KMS-11 (cell line): ENCODE results near the gene HTRA1.

Source experiments
- H2AFZ ChIP-seq: fragments of 200-600 bp; sonication (generic); 2 replicates; pipeline ENCODE4 v1.6.1; 2016; ENCODE audit warnings: antibody characterized with exemption, mixed run types, low read depth
- H3K27ac ChIP-seq: fragments of 200-600 bp; sonication (generic); 2 replicates; pipeline ENCODE4 v1.6.1; 2016; ENCODE audit warnings: mild to moderate bottlenecking, mixed run types
- H3K27me3 ChIP-seq: fragments of 200-600 bp; sonication (generic); 2 replicates; pipeline ENCODE4 v1.6.1; 2017; ENCODE audit warnings: mild to moderate bottlenecking, low read depth, mixed run types, moderate library complexity; ENCODE audit not compliant: insufficient read depth
- H3K36me3 ChIP-seq: fragments of 200-600 bp; sonication (generic); 2 replicates; pipeline ENCODE4 v1.6.1; 2017; ENCODE audit warnings: mild to moderate bottlenecking, mixed run types; ENCODE audit not compliant: insufficient read depth
- H3K4me1 ChIP-seq: fragments of 200-600 bp; sonication (generic); 2 replicates; pipeline ENCODE4 v1.6.1; 2016; ENCODE audit warnings: mild to moderate bottlenecking, low read depth, mixed run types; ENCODE audit not compliant: poor library complexity, severe bottlenecking
- H3K4me2 ChIP-seq: fragments of 200-600 bp; sonication (generic); 2 replicates; pipeline ENCODE4 v1.7.0; 2016; ENCODE audit warnings: mild to moderate bottlenecking, mixed run types
- H3K4me3 ChIP-seq: fragments of 200-600 bp; sonication (generic); IDR thresholded peaks from 2 replicates; pipeline ENCODE4 v1.6.1; 2017; ENCODE audit warnings: low read depth, low read length, mixed read lengths; ENCODE audit not compliant: insufficient read depth
- H3K79me2 ChIP-seq: fragments of 200-600 bp; sonication (generic); 2 replicates; pipeline ENCODE4 v1.6.1; 2016; ENCODE audit warnings: low read depth, mixed run types; ENCODE audit not compliant: insufficient read depth
- H3K9ac ChIP-seq: fragments of 200-600 bp; sonication (generic); 2 replicates; pipeline ENCODE4 v1.6.1; 2016; ENCODE audit warnings: mild to moderate bottlenecking, mixed run types
- H4K20me1 ChIP-seq: fragments of 200-600 bp; sonication (generic); 2 replicates; pipeline ENCODE4 v1.6.1; 2016; ENCODE audit warnings: mild to moderate bottlenecking, mixed run types; ENCODE audit not compliant: insufficient read depth
- CTCF ChIP-seq: fragments of 200-600 bp; sonication (generic); conservative IDR thresholded peaks from 2 replicates; pipeline ENCODE4 v1.6.1; 2017; ENCODE audit warnings: low read depth, mild to moderate bottlenecking, antibody characterized with exemption, low read length, moderate library complexity, mixed read lengths

The HTRA1 gene

GRCh38 chr10:122446668-122447423 is 14.5 kb upstream of the HTRA1 start:
- H4K20me1 ChIP-seq: no peaks in the 10 kb centered on the region
- no peak overlapping the region for H3K4me3 ChIP-seq
- H3K27ac ChIP-seq: no peak overlapping the region
- no peaks in the 10 kb centered on the region for H3K4me1 ChIP-seq
- H3K4me2 ChIP-seq: no peak overlapping the region
- TF ChIP-seq CTCF: no peak
- no peaks in the 10 kb centered on the region for H3K36me3 ChIP-seq
- H3K27me3 ChIP-seq: no peaks in the 10 kb centered on the region
- H3K9ac ChIP-seq: no peak overlapping the region
- H2AFZ ChIP-seq: no peak overlapping the region
- no peaks in the 10 kb centered on the region for H3K79me2 ChIP-seq

GRCh38 chr10:122448600-122448999 is 12.8 kb upstream of the HTRA1 start:
- no peak for TF ChIP-seq CTCF
- Histone ChIP-seq H3K4me1 (no peaks in the 10 kb centered on the region), H3K4me2 (no peak overlapping the region), H4K20me1 (no peaks in the 10 kb centered on the region), H3K27ac (no peak overlapping the region), H3K27me3 (no peaks in the 10 kb centered on the region), H2AFZ (no peak overlapping the region), H3K79me2 (no peaks in the 10 kb centered on the region), H3K4me3 (no peak overlapping the region), H3K36me3 (no peaks in the 10 kb centered on the region), H3K9ac (no peak overlapping the region)

GRCh38 chr10:122449153-122449552 is 12.2 kb upstream of the HTRA1 start:
- Histone ChIP-seq H3K9ac (no peak overlapping the region), H3K36me3 (no peaks in the 10 kb centered on the region), H2AFZ (no peak overlapping the region), H4K20me1 (no peaks in the 10 kb centered on the region), H3K4me2 (no peak overlapping the region), H3K79me2 (no peaks in the 10 kb centered on the region), H3K27me3 (no peaks in the 10 kb centered on the region), H3K27ac (no peak overlapping the region), H3K4me3 (no peak overlapping the region), H3K4me1 (no peaks in the 10 kb centered on the region)
- no peak for TF ChIP-seq CTCF

- H3K4me3 ChIP-seq: no peak overlapping the region
- no peak overlapping the region for H3K9ac ChIP-seq
- no peak overlapping the region for H3K4me2 ChIP-seq
- H4K20me1 ChIP-seq: no peaks in the 10 kb centered on the region
- no peak overlapping the region for H3K27ac ChIP-seq
- no peaks in the 10 kb centered on the region for H3K27me3 ChIP-seq
- H3K4me1 ChIP-seq: no peaks in the 10 kb centered on the region
- no peaks in the 10 kb centered on the region for H3K79me2 ChIP-seq
- no peak for TF ChIP-seq CTCF
- no peaks in the 10 kb centered on the region for H3K36me3 ChIP-seq
- H2AFZ ChIP-seq: no peak overlapping the region
Measured at GRCh38 chr10:122450353-122450990, 10.9 kb upstream of the HTRA1 start.
